GM19193 (cell line): ENCODE results near the gene SBK3.

Source experiments
- POLR2A ChIP-seq: IDR thresholded peaks from 4 replicates; pipeline ENCODE4 v1.6.1; 2011; ENCODE audit not compliant: insufficient read depth, insufficient read length; ENCODE audit errors: extremely low read depth

Gene SBK3

DNA sequence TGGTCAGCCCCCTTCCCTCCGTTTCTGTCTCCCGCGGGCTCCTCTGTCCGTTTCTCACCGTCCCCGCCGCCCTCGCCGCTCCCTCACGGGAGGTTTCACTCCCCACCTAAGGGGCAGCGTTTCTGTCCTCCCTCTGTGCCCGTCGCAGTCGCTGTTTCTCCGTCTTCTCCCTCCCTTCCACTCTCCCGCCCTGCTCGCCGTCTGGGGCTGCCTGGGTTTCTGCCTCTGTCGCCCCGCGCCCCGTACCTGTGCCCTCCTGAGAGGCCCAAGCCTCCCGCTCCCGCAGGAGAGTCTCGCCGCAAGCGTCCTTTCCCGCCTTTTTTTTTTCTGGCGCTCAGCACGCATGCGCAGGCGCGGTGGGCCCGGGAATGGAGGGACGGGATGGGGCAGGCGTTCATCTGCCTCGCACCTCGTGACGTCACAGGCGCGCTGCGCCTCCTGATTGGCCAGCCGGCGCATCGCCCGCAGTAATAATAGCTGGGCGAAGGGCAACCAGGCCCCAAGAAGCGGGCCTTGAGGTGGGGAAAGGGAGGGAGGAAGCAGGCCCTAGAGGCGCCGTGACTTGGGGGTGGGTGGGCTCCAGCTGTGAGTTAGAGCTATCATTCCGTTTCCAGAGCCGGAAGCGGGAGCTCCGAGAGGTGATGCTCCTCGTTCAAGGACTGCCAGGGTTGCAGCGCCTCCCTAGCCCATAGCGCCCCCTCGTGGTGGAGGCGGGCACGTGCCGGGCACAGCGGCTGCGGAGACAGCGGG, 41.7 kb downstream of the SBK3 start:
- TF ChIP-seq POLR2A, result no peak

DNA sequence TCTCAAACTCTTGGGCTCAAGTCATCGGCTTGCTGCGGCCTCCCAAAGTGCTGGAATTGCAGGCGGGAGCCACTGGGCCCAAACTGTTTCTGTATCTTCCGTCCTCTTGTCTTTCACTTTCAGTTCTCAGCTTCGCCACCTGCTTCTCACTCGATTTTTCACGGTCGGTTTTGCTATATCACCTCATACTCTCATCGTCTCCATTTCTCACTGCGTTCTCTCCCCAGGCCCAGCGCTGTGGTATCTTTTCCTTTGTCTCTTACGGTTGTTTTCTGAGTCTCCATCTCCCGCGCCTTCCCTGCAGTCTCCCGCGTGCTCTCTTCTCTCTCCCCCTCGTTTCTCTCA, 42.2 kb downstream of the SBK3 start:
- TF ChIP-seq POLR2A, result no peak

- TF ChIP-seq POLR2A, result no peak
These were observed 43.0 kb downstream of the SBK3 start for GRCh38 chr19:55502197-55502952.

GRCh38 chr19:55500368-55500952, 44.9 kb downstream of the SBK3 start:
- no peak for TF ChIP-seq POLR2A

DNA sequence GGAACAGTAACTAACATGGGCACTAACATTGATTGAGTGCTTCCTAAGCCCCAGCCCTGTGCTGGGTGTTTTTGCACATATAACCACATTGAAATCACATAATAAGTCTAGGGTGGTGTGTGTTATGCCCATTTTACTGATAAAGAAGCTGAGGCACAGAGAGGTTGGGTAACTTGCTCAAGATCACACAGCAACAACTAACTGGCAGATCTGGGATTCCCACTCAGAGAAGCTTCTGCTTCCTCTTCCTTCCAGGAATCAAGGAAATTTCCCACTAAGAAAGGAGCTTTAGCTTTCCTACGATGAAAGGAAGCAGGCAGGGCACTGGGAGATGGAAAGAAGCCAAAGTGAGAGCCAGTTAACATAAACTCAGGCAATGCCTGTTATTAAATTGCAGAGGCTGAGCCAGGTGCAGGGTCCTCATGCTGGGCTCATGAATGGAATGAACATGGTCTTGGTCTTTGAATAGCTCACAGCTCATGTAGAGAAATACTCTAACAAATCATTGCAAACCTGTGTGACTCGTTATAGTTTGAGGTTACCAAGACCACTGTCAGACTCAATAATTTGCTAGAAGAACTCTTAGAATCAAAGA, 47.0 kb downstream of the SBK3 start:
- no peak for TF ChIP-seq POLR2A

DNA sequence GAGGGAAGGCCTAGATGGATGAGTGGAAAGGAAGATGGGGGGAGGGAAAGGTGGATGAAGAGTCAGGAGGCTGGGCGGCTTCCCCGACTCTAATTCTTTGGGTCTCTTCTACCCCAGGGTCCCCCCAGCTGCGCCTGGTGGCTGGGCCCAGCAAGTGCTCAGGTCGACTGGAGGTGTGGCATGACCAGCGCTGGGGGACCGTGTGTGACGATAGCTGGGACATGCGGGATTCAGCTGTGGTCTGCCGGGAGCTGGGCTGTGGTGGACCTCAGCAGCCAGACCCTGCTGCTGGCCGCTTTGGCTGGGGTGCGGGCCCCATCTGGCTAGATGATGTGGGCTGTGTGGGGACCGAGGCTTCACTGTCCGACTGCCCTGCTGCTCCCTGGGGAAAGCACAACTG, 47.6 kb downstream of the SBK3 start:
- TF ChIP-seq POLR2A, result no peak

- no peak for TF ChIP-seq POLR2A
These were observed 49.5 kb downstream of the SBK3 start for GRCh38 chr19:55495646-55496349.

DNA sequence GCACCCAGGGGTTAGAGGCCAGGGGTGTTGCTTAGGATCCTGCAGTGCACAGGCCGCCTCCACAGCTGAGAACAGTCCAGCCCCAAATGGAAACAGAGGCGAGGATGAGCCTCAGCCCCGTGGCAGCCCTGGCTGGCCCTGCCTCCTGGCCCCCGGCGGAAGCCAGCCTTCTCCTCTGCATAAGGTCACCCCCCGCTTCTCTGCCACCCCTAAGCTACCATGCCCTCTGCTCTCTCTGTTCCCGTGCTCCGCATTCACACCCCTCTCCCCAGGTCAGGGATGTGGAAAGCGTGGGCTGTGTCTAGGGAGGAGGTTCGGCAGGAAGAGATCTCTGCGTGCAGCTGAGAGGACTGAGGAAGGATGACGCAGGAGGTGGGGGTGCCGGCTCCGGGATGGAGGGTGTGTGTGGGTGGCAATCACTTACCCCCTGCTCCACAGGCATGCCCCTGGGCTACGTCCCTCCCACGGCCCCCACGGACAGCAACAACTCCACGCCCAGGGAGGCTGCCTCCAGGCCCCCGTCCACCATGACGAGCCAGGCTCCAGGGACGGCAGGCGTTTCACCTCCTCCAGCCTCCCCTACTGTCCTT, 51.1 kb downstream of the SBK3 start:
- TF ChIP-seq POLR2A, result no peak

DNA sequence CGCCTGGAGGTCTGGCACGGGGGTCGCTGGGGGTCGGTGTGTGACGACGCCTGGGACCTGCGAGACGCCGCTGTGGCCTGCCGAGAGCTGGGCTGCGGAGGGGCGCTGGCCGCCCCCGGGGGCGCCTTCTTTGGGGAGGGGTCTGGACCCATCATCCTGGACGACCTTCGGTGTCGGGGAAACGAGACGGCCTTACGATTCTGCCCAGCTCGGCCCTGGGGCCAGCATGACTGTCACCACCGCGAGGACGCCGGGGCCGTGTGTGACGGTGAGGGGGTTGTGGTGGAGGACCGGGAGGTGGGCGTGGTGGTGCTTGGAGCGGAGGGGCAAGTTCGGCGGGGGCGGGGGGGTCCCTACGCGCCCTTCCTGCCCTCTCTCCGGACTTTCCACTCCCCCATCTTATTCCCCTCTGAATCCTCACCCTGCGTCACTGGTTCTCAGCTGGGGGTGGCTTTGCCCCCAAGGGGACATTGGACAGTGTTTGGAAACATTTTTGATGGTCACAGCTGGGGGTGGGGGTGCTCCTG, 51.6 kb downstream of the SBK3 start:
- no peak for TF ChIP-seq POLR2A

- no peak for TF ChIP-seq POLR2A
These were observed 52.2 kb downstream of the SBK3 start for GRCh38 chr19:55493052-55493644.

GRCh38 chr19:55492362-55492944, 52.9 kb downstream of the SBK3 start:
- TF ChIP-seq POLR2A, result no peak

- no peak for TF ChIP-seq POLR2A
These were observed 53.6 kb downstream of the SBK3 start for GRCh38 chr19:55491546-55492360.
